DOHH2 (cell line): ENCODE data around the gene TLCD1.

ENCODE experiments used
- H3F3A ChIP-seq: fragments of 200-600 bp; sonication (generic), shearing (Covaris generic); 2 replicates; pipeline ENCODE4 v1.6.0; 2016; ENCODE audit warnings: antibody characterized with exemption, mild to moderate bottlenecking; ENCODE audit not compliant: control insufficient read depth, insufficient read depth
- H3K27ac ChIP-seq: fragments of 200-600 bp; sonication (generic); 2 replicates; pipeline ENCODE4 v1.5.1; 2014; ENCODE audit warnings: low read depth, mild to moderate bottlenecking, low read length, moderate library complexity
- H3K27me3 ChIP-seq: fragments of 200-600 bp; sonication (generic); 2 replicates; pipeline ENCODE4 v1.6.1; 2014; ENCODE audit warnings: mild to moderate bottlenecking, low read length, mixed read lengths; ENCODE audit not compliant: control insufficient read depth
- H3K36me3 ChIP-seq: fragments of 200-600 bp; sonication (generic); 2 replicates; pipeline ENCODE4 v1.6.1; 2014; ENCODE audit warnings: mild to moderate bottlenecking, low read length, moderate library complexity, mixed read lengths; ENCODE audit not compliant: control insufficient read depth
- H3K4me1 ChIP-seq: fragments of 200-600 bp; sonication (generic); 2 replicates; pipeline ENCODE4 v1.6.1; 2014; ENCODE audit warnings: mild to moderate bottlenecking, low read length, mixed read lengths; ENCODE audit not compliant: control insufficient read depth
- H3K4me2 ChIP-seq: fragments of 200-600 bp; sonication (generic); 2 replicates; pipeline ENCODE4 v1.6.0; 2014; ENCODE audit warnings: mild to moderate bottlenecking, low read length, moderate library complexity
- H3K4me3 ChIP-seq: fragments of 200-600 bp; sonication (generic); 2 replicates; pipeline ENCODE4 v1.5.1; 2014; ENCODE audit warnings: mild to moderate bottlenecking, low read length, mixed read lengths
- H3K79me2 ChIP-seq: fragments of 200-600 bp; sonication (generic); 2 replicates; pipeline ENCODE4 v1.6.1; 2014; ENCODE audit warnings: mild to moderate bottlenecking, low read length, mixed read lengths; ENCODE audit not compliant: control insufficient read depth
- H3K9me2 ChIP-seq: fragments of 200-600 bp; sonication (generic); replicated peaks from 2 replicates; pipeline ENCODE4 v1.6.1; 2014; ENCODE audit warnings: mild to moderate bottlenecking, low read length, mixed read lengths; ENCODE audit not compliant: control insufficient read depth
- H3K9me3 ChIP-seq: fragments of 200-600 bp; sonication (generic); 2 replicates; pipeline ENCODE4 v1.6.1; 2014; ENCODE audit warnings: antibody characterized with exemption, low read length, mixed read lengths; ENCODE audit not compliant: control insufficient read depth, insufficient read depth
- H4K20me1 ChIP-seq: fragments of 200-600 bp; sonication (generic); 2 replicates; pipeline ENCODE4 v1.6.0; 2014; ENCODE audit warnings: low read depth, mild to moderate bottlenecking, antibody characterized with exemption, low read length, moderate library complexity; ENCODE audit not compliant: control insufficient read depth, insufficient read depth
- CTCF ChIP-seq: fragments of 200-600 bp; sonication (generic); IDR thresholded peaks from one replicate; pipeline ENCODE4 v1.5.1; 2014; ENCODE audit warnings: antibody characterized with exemption, mild to moderate bottlenecking, low read depth, low read length; ENCODE audit not compliant: poor library complexity, severe bottlenecking
- EZH2phosphoT487 ChIP-seq: fragments of 200-600 bp; sonication (generic); IDR thresholded peaks from 2 replicates; pipeline ENCODE4 v1.6.1; 2017; ENCODE audit warnings: borderline replicate concordance, mild to moderate bottlenecking, antibody characterized with exemption, low read length, moderate library complexity, mixed read lengths

TLCD1 gene

GRCh38 chr17:28735242-28735722 is 9.2 kb upstream of the TLCD1 start:
- peaks cover 5% of the 10 kb centered on the region; the same call in 1 of the 2 replicates for H3K9me3 ChIP-seq
- peaks cover 10% of the 10 kb centered on the region for H3F3A ChIP-seq
- TF ChIP-seq CTCF, result no peak
- no peak for TF ChIP-seq EZH2phosphoT487
- no peaks in the 10 kb centered on the region for H4K20me1 ChIP-seq
- H3K27ac ChIP-seq, result no peak overlapping the region
- H3K79me2 ChIP-seq, result peaks cover 19% of the 10 kb centered on the region
- H3K4me3 ChIP-seq, result no peak overlapping the region
- peaks cover 31% of the 10 kb centered on the region for H3K36me3 ChIP-seq
- no peaks in the 10 kb centered on the region for H3K27me3 ChIP-seq
- no peak overlapping the region for H3K4me2 ChIP-seq
- H3K4me1 ChIP-seq, result peaks cover 33% of the 10 kb centered on the region
- no peaks in the 10 kb centered on the region for H3K9me2 ChIP-seq

- Histone ChIP-seq H4K20me1 (no peaks in the 10 kb centered on the region), H3K27ac (no peak overlapping the region), H3K4me3 (no peak overlapping the region), H3K4me2 (no peak overlapping the region), H3F3A (peaks cover 10% of the 10 kb centered on the region), H3K9me3 (peaks cover 5% of the 10 kb centered on the region; the same call in 1 of the 2 replicates), H3K36me3 (peaks cover 30% of the 10 kb centered on the region), H3K27me3 (no peaks in the 10 kb centered on the region), H3K4me1 (peaks cover 30% of the 10 kb centered on the region), H3K9me2 (no peaks in the 10 kb centered on the region), H3K79me2 (peaks cover 21% of the 10 kb centered on the region)
- TF ChIP-seq CTCF (no peak), EZH2phosphoT487 (no peak)
Observed at GRCh38 chr17:28734712-28735241, 8.7 kb upstream of the TLCD1 start.

- TF ChIP-seq CTCF (no peak), EZH2phosphoT487 (no peak)
- Histone ChIP-seq H3K27ac (no peak overlapping the region), H3K79me2 (peaks cover 13% of the 10 kb centered on the region)
Observed at GRCh38 chr17:28733346-28733745, 7.3 kb upstream of the TLCD1 start.

More at GRCh38 chr17:28733346-28733745, 7.3 kb upstream of the TLCD1 start:
- no peaks in the 10 kb centered on the region for H4K20me1 ChIP-seq
- H3K4me1 ChIP-seq, result peaks cover 26% of the 10 kb centered on the region
- H3F3A ChIP-seq, result peaks cover 9% of the 10 kb centered on the region
- peaks cover 16% of the 10 kb centered on the region for H3K36me3 ChIP-seq
- H3K4me2 ChIP-seq, result no peak overlapping the region
- peaks cover 5% of the 10 kb centered on the region; the same call in 1 of the 2 replicates for H3K9me3 ChIP-seq
- H3K9me2 ChIP-seq, result no peaks in the 10 kb centered on the region
- H3K4me3 ChIP-seq, result no peak overlapping the region
- no peaks in the 10 kb centered on the region for H3K27me3 ChIP-seq
